HG02642 (cell line): ENCODE measurements around the gene ITPA.

Source experiments
- ATAC-seq: cut with Tn5 transposase; IDR thresholded peaks from one replicate; pipeline ENCODE4 v1.9.1; 2021; ENCODE audit warnings: mild to moderate bottlenecking; ENCODE audit not compliant: unreplicated experiment, poor library complexity

ITPA gene

DNA sequence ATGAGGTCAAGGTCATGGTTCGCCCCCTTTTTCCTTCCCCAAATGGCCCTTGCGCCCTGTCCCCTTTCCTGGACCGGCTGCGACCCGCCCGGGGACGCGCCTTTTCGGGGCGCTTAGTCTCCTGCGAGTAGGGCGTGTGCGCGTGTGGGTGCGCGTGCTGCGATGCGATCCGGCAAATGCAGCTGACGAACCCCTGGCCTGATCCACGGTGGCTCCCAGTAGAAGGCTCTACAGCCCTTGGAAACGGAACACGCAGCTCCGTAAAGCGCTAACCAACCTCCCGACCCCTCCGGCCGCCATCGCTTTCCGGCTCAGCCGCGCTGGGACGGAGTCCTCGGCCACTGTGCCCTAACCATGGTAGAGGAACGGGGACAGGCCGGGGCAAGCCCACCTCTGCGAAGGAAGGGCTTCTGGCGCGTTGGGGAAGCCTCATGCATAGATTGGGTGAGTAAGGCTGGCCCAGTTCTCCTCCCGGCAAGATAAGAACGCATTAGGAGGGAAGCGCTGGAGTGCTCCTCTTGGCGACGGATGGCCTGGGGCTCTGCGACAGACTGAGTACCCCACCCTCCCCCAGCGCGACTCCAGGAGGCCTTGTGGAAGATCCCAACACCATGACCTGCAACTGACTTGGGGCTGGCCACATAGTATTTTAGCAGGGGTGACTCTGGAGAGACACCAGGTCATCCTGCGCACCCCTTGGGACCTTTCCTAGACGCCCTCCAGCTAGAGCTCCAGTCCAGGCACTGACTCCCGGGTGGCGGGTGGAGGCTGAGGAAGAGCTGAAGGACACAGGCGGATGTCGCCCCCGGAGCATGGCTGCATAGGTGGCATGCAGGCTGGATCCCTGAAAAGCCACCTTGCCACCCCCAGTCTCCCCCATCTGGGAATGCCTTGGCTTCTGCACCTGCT is 30.8 kb downstream of the ITPA start:
- no peak for ATAC-seq

GRCh38 chr20:3240776-3241363 is 31.6 kb downstream of the ITPA start:
- ATAC-seq = no peak

- no peak for ATAC-seq
These were observed 32.9 kb downstream of the ITPA start for GRCh38 chr20:3242172-3242692.

DNA sequence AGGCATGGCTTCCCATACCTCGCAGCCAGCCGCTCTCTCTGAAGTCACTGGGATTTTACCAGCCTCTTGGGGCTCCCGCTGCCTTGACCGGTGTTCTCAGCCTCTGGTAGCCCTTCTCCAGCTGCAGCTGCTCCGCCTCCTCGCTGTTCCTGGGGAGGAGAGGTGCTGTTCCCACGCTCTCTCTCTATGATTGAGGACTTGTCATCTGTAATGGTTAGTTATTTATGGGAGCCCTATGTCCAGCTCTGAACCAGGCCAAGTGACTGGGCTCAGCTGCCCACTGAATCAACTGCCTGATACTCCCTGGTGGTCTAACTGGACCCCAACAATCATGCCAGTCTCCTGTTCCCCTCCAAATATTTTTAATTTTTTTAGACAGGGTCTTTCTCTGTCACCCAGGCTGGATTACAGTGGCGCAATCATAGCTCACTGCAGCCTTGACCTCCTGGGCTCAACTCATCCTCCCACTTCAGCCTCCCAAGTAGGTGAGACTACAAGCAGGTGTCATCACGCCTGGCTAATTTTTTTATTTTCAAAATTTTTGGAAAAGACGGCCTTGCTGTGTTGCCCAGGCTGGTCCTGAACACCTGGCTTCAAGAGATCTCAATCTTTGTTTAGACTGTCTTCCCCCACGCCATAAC is 34.5 kb downstream of the ITPA start:
- no peak for ATAC-seq

DNA sequence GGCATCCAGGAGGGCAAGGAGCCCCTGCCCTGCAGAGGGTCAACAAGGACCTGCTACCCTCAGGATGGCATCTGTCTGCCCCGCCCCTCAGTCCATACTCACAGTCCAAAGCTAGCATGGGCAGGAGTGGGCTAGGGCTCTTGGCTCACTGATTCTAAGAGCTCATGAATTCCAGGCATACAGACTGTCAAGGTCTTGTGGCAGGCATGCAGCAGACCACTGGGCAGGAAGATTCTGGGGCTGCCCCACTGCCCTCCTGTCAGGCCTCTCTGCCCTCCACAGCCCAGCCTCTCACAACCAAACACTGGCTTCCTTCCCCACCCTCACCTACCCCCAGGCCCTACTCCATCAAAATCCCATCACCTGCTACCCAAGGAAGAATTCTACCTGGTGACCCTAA is 35.3 kb downstream of the ITPA start:
- no peak for ATAC-seq

GRCh38 chr20:3245156-3245555 is 35.9 kb downstream of the ITPA start:
- ATAC-seq = no peak

GRCh38 chr20:3245711-3246110 is 36.4 kb downstream of the ITPA start:
- no peak for ATAC-seq

DNA sequence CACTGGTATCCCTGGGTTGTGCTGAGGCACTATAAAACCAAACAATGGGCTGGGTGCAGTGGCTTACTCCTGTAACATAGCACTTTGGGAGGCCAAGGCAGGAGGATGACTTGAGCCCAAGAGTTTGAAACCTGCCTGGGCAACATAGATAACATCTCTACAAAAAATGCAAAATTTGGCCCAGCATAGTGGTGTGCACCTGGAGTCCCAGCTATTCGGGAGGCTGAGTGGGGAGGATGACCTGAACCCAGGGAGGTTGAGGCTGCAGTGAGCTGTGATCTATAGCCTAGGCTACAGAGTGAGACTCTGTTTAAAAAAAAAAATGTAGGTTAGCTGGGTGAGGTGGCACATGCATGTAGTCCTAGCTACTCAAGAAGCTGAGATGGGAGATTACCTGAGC is 37.4 kb downstream of the ITPA start:
- no peak for ATAC-seq

GRCh38 chr20:3247638-3248037 is 38.3 kb downstream of the ITPA start:
- no peak for ATAC-seq

GRCh38 chr20:3248167-3248992 is 39.1 kb downstream of the ITPA start:
- no peak for ATAC-seq

GRCh38 chr20:3248993-3249347 is 39.7 kb downstream of the ITPA start:
- no peak for ATAC-seq

DNA sequence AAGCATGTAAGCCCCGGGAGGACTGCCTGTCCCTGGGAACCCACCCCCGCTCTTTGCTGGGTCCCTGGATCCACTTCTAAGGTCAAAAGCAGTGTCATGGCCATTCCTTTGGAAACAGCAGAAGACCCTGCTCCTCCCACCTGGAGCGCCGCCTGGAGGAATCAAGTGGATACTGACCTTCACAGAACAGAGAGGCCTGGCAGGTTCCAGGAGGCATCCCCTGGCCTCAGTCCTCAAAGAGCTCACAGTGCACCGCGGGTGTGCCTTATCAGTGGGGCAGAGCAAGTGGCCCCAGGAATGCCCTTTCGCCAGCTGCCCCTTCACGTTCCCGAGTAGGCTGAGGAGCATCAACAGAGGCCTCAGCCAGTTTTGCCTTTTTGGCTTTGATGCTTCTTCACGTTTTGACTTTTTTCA is 40.8 kb downstream of the ITPA start:
- ATAC-seq = no peak

GRCh38 chr20:3251806-3252205 is 42.5 kb downstream of the ITPA start:
- ATAC-seq = no peak

GRCh38 chr20:3255728-3256127 is 46.4 kb downstream of the ITPA start:
- no peak for ATAC-seq

DNA sequence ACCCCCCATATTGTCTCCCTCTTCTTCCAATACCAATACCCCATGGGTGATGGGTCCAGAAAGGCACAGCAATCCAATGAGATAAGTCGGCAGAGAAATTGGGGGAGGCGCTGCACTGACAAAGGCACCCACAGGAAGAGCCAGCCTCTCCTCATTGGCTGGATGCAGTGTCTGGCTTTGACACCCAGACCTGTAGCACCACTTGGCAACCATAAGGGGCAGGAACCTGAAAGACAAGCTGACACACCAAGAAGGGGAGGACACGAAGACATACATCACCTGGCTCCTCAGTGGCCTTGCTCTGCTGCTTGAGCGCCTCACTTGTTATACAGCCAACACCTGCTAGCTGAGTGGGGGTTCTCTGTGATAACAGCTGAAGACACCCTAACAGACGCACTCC is 49.1 kb downstream of the ITPA start:
- no peak for ATAC-seq

DNA sequence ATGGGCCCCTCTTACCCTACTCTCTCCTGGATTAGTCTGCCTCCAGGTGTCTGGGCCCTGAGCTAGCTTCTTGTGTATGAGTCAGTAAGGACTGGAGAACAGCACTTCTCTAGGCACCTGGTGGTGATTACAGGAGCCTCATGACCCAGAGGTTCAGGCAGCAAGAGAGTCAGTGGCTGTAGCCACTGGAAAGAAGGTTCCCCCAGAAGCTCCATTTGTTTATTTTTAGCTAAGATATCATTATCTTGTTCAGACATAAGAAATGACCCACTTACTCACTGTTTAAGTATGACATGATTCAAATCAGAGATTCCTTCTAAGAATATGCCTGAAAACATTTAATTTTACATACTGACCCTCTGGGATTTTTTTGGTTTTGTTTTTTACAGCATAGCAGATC is 53.3 kb downstream of the ITPA start:
- ATAC-seq = no peak

DNA sequence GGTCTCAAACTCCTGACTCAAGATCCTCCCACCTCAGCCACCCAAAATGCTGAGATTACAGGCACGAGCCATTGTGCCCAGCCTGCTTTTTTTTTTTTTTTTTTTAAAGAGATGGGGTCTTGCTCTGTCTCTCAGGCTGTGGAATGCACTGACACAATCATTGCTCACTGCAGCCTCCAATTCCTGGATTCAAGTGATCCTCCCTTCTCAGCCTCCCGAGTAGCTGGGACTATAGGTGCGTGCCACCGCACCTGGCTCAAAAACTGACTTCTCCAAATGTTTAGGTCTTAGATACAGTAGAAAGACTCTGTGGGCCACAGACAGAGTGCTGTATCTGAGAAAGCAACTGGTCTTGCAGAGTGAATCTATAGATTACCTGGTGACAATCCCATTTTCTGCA is 60.8 kb downstream of the ITPA start:
- no peak for ATAC-seq

DNA sequence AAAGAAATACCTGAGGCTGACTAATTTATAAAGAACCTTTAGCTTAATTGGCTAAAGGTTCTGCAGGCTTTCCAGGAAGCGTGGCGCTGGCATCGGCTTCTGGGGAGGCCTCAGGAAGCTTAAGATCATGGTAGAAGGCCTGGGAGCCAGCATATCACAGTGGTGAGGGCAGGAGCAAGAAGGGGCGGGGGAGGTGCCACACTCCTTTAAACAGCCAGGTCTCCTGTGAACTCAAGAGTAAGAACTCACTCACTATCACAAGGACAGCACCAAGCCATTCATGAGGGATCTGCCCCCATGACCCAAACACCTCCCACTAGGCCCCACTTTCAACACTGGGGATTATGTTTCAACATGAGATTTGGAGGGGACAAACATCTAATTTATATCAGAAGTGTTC is 64.1 kb downstream of the ITPA start:
- no peak for ATAC-seq
